T-helper 1 cell treated with Interleukin-12 subunit alpha and Interleukin-12 subunit beta and Interleukin-4 antibody, amounts not matched to agents 30 μg/mL and 1 μg/mL, for 36 hours (primary cell): ENCODE data around the gene RNF144B.

ENCODE experiments used
- H3K27ac Mint-ChIP-seq: one replicate; pipeline ENCODE4 v1.8.0; 2021; ENCODE audit warnings: mild to moderate bottlenecking, mixed read lengths
- H3K27me3 Mint-ChIP-seq: one replicate; pipeline ENCODE4 v1.8.0; 2021; ENCODE audit warnings: low read depth, mixed read lengths
- H3K36me3 Mint-ChIP-seq: one replicate; pipeline ENCODE4 v1.8.0; 2021; ENCODE audit warnings: low read depth, mixed read lengths
- H3K4me1 Mint-ChIP-seq: one replicate; pipeline ENCODE4 v1.8.0; 2021; ENCODE audit warnings: low read depth, mixed read lengths
- H3K4me3 Mint-ChIP-seq: one replicate; pipeline ENCODE4 v1.8.0; 2021; ENCODE audit warnings: mild to moderate bottlenecking, moderate library complexity, mixed read lengths
- H3K9me3 Mint-ChIP-seq: one replicate; pipeline ENCODE4 v1.8.0; 2021; ENCODE audit warnings: mixed read lengths

Gene RNF144B

DNA sequence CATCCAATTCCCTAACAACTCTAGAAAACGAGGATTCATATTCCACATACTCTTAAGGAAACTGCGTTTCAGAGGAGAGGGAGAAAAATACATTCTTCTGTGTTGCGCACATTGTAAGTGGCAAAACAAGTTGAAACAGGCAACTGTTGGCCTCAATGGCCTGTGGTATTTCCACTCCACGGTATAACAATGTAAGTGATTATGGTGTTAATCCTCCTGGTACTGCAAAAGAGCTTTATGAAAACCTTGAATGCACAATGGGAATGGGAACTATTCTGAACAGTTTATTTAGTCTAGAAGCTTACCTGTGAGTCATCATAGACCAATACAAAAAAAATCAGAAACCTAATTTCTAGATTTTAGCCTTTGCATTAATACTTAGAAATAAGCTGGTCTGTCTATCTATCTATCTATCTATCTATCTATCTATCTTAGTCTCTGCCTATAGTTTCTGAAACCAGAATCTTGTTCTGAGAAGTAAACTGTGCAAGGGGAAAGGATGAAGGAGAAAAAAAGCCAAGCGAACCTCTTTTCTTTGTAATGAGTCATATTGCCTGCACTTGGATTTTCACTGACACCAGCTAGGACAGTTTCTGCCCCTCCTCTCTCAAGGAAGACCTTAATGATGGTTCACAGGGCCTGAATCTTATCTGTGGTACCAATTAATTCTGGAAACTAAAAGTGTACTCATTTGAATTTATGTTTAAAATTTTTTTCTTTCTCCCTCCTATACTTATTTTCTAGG, 101.5 kb downstream of the RNF144B start:
- peaks cover 25% of the 10 kb centered on the region for H3K27me3 Mint-ChIP-seq
- H3K4me1 Mint-ChIP-seq: peaks cover 3% of the 10 kb centered on the region
- no peak overlapping the region for H3K4me3 Mint-ChIP-seq
- no peak overlapping the region for H3K27ac Mint-ChIP-seq
- no peaks in the 10 kb centered on the region for H3K9me3 Mint-ChIP-seq
- H3K36me3 Mint-ChIP-seq: no peaks in the 10 kb centered on the region

DNA sequence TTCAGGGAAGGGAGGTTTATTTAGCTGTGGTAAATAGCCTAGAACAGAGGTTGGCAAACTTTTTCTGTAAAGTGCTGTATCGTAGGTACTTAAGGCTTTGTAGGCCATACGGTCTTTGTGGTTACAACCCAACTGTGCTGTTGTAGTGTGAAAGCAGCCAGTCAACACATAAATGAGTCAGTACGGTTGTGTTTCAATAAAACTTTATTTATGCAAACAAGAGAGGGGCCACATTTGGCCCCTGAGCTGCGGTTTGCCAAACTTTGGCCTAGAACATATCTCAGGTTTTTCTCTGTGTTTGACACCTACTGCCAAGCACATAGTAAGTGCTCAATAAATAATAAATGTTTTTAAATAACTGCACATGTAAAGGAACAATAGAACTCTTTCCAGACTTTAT, 102.2 kb downstream of the RNF144B start:
- H3K27ac Mint-ChIP-seq: no peak overlapping the region
- H3K27me3 Mint-ChIP-seq: peaks cover 25% of the 10 kb centered on the region
- no peaks in the 10 kb centered on the region for H3K36me3 Mint-ChIP-seq
- peaks cover 3% of the 10 kb centered on the region for H3K4me1 Mint-ChIP-seq
- H3K4me3 Mint-ChIP-seq: no peak overlapping the region
- H3K9me3 Mint-ChIP-seq: no peaks in the 10 kb centered on the region

DNA sequence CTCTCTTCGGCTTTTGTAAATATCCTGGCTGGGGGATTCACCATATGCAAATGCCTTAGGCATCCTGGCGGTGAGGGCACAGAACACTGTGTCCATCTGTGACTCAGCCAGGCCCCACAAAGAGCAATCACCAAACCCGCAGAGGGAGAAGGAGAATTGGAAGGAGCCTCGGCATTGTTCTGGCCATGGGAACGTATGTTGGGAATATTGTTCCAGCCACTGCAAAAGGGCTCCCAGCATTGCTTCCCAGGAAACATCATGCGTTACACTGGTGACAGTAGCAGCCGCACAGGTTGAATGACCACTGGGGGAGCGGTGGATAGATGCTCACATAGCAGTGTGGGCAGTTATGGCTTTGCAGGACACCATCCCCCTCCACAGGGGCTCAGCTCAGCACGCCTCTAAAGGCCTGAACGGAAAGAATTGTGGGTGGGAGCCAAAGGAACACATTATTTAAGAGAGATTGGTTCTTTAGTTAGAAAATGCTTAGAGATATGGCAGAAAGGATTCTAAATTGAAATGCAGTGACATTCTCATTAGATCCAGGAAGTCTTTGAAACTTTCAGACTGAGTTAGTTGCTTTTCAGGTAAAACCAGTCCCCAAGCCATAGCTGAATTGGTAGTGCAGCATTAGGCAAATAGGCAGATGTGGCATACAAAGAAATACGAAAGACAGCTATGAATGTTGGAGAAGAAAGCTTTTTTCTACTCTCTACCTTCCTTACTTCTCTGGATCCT, 104.3 kb downstream of the RNF144B start:
- Mint-ChIP-seq H3K4me3 (no peak overlapping the region), H3K4me1 (no peaks in the 10 kb centered on the region), H3K9me3 (no peaks in the 10 kb centered on the region), H3K27ac (no peak overlapping the region), H3K27me3 (peaks cover 8% of the 10 kb centered on the region), H3K36me3 (no peaks in the 10 kb centered on the region)

- Mint-ChIP-seq H3K4me1 (no peaks in the 10 kb centered on the region), H3K27me3 (peaks cover 12% of the 10 kb centered on the region), H3K9me3 (no peaks in the 10 kb centered on the region), H3K27ac (no peak overlapping the region), H3K4me3 (no peak overlapping the region), H3K36me3 (no peaks in the 10 kb centered on the region)
Measured at GRCh38 chr6:18492972-18493371, 105.8 kb downstream of the RNF144B start.

- Mint-ChIP-seq H3K4me1 (no peaks in the 10 kb centered on the region), H3K27me3 (peaks cover 12% of the 10 kb centered on the region), H3K27ac (no peak overlapping the region), H3K9me3 (no peaks in the 10 kb centered on the region), H3K4me3 (no peak overlapping the region), H3K36me3 (no peaks in the 10 kb centered on the region)
Measured at GRCh38 chr6:18493382-18493891, 106.3 kb downstream of the RNF144B start.

- no peak overlapping the region for H3K27ac Mint-ChIP-seq
- H3K9me3 Mint-ChIP-seq: no peaks in the 10 kb centered on the region
- no peaks in the 10 kb centered on the region for H3K36me3 Mint-ChIP-seq
- no peaks in the 10 kb centered on the region for H3K4me1 Mint-ChIP-seq
- no peak overlapping the region for H3K4me3 Mint-ChIP-seq
- H3K27me3 Mint-ChIP-seq: peaks cover 9% of the 10 kb centered on the region
Measured at GRCh38 chr6:18493925-18494324, 106.8 kb downstream of the RNF144B start.

GRCh38 chr6:18495236-18495635, 108.1 kb downstream of the RNF144B start:
- H3K36me3 Mint-ChIP-seq: no peaks in the 10 kb centered on the region
- H3K27ac Mint-ChIP-seq: no peak overlapping the region
- peaks cover 6% of the 10 kb centered on the region for H3K27me3 Mint-ChIP-seq
- no peaks in the 10 kb centered on the region for H3K4me1 Mint-ChIP-seq
- no peak overlapping the region for H3K4me3 Mint-ChIP-seq
- no peaks in the 10 kb centered on the region for H3K9me3 Mint-ChIP-seq

DNA sequence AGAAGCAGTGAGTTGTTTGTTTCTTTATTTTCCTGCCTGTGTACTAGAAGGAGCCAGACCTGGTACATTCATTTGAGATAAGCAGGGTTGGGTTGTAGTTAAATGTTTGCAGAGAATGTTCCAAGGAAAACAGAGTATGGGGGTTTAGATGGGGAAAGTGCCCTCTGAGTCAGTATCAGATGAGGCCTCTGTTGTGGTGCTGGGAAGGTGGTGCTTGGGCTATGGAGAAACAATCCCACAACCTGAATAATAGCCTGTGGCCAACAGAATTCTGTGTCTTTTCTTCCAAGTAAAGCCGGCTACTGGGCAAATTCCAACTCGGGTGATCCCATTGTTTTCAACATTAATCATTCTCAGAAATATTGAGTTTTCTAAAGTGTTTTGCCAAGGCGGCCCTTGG, 109.3 kb downstream of the RNF144B start:
- no peak overlapping the region for H3K4me3 Mint-ChIP-seq
- H3K4me1 Mint-ChIP-seq: no peaks in the 10 kb centered on the region
- H3K27me3 Mint-ChIP-seq: peaks cover 5% of the 10 kb centered on the region
- no peaks in the 10 kb centered on the region for H3K36me3 Mint-ChIP-seq
- no peak overlapping the region for H3K27ac Mint-ChIP-seq
- H3K9me3 Mint-ChIP-seq: no peaks in the 10 kb centered on the region

- H3K27me3 Mint-ChIP-seq: peaks cover 5% of the 10 kb centered on the region
- no peak overlapping the region for H3K4me3 Mint-ChIP-seq
- H3K36me3 Mint-ChIP-seq: no peaks in the 10 kb centered on the region
- H3K27ac Mint-ChIP-seq: no peak overlapping the region
- H3K9me3 Mint-ChIP-seq: no peaks in the 10 kb centered on the region
- H3K4me1 Mint-ChIP-seq: no peaks in the 10 kb centered on the region
Measured at GRCh38 chr6:18497006-18497405, 109.9 kb downstream of the RNF144B start.

DNA sequence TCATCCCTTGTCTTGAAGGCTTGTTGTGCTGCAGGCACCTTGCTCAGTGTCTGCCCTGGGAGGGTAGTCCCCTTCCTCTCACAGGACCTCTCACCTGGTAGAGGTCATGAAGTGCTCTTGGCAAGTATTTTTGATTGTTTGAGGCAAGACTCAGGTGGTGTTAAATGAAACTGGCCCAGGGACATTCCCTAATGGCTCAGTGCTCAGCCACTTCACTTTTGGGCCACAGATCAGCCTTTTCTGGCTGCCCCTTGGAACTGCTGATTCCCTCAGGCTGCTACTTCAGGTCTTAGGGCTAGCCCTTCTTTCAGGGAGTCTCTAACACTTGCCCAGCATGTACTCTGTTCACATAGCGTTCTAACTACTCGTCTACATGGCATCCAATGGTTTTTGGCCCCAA, 111.3 kb downstream of the RNF144B start:
- Mint-ChIP-seq H3K9me3 (no peaks in the 10 kb centered on the region), H3K4me1 (no peaks in the 10 kb centered on the region), H3K27me3 (peaks cover 10% of the 10 kb centered on the region), H3K27ac (no peak overlapping the region), H3K4me3 (no peak overlapping the region), H3K36me3 (no peaks in the 10 kb centered on the region)

DNA sequence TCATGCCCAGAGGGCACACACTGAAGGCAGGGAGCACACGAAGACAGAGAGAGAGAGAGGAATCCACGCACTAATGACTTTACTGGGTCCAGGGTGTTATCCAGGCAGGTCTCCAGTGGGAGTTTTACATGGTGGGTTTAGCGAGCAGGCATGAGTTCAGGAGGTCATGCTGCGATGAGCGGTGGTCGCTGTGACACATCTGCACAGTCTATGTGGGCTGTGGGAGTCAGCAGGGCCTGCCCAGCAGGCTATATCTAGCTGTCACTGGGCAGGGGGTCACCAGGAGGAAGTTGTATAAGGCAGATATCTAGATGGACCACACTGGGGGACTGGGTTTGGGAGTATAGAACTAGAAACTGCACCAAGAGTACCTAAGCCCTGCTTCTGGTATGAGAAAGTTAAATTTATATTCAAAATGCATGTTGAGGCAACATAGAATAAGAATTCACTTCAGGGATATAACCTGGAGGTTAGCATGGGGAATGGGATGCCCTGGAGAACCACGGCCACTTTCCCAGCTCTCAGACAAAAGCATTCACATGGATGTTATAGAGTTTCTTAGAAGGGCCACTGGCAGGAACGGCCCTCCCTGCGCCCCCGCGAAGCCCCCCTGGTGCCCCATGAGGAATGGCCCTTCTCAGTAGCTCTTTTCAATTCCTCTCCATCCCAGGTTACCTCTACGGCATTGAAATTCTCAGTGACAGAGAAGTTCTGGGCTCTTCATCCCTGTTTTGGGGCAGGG, 113.9 kb downstream of the RNF144B start:
- H3K4me1 Mint-ChIP-seq: no peaks in the 10 kb centered on the region
- no peak overlapping the region for H3K27ac Mint-ChIP-seq
- no peaks in the 10 kb centered on the region for H3K36me3 Mint-ChIP-seq
- H3K27me3 Mint-ChIP-seq: peaks cover 10% of the 10 kb centered on the region
- H3K9me3 Mint-ChIP-seq: no peaks in the 10 kb centered on the region
- no peak overlapping the region for H3K4me3 Mint-ChIP-seq

DNA sequence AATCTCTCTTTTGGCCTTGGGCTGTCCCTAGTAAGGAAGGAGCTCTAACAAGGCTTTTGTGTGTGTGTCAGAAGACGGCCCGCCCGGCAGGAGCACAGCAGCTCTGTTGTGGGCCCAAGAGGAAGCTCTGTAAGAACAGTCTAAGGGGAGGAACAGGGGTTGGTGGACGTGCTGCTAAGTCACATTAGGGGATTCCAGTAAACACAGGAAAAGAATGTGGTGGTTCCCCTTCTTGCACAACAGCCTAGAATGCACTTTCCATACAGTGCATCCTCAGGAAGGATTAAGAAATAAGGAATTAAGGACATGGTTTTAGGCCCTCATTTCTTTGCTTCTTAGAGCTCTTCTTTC, 114.5 kb downstream of the RNF144B start:
- H3K4me1 Mint-ChIP-seq: no peaks in the 10 kb centered on the region
- H3K4me3 Mint-ChIP-seq: no peak overlapping the region
- H3K36me3 Mint-ChIP-seq: no peaks in the 10 kb centered on the region
- H3K27ac Mint-ChIP-seq: no peak overlapping the region
- H3K27me3 Mint-ChIP-seq: peaks cover 10% of the 10 kb centered on the region
- H3K9me3 Mint-ChIP-seq: no peaks in the 10 kb centered on the region

DNA sequence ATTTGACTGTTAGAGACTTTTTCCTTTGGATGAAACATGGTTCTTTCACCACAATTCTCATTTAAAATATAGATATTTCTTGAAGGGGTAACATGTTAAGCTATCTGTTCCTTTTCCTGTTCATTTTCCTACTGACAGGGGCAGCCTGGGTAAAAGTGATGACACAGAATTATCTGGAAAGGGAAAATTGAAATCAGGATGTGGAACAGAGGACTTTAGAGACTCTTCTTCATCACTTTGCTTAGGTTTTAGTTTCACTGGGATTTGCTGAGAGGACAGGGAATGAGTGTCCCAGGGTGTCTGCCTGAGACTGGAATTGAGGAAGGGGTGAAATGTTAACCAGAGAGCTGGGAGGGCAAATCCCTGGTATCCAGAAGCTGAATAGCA, 116.0 kb downstream of the RNF144B start:
- H3K4me3 Mint-ChIP-seq: no peak overlapping the region

DNA sequence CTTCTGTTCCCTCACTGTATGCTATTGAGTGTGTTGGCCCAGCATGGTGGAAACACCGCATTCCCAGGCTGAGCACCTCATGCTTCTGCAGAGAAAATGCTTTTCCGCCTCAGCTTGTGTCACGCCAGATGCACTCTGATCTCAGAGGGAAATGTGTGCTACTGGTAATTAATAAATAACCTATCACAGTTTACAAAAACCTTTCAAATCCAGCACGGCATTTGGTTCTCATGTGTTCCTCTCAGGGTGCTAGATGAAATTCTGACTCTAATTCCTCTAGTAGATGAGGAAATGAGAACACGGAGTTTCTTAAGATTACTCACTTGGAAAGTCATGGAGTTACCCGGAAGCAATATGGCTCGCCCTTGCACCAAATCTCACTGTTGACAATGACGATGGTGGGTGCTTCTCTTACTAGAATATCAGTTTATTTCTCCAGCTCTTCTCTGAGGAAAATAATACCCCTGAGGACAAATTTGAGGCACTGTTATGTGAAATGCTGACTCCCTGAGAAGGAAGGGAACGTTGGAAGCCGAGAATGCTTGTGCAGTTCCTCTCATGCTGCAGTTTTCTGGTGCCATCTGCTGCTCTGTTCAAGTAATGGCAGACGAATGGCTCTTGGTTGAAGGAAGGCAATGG, 116.6 kb downstream of the RNF144B start:
- Mint-ChIP-seq H3K9me3 (no peaks in the 10 kb centered on the region), H3K36me3 (no peaks in the 10 kb centered on the region), H3K4me1 (no peaks in the 10 kb centered on the region), H3K27ac (no peak overlapping the region), H3K4me3 (no peak overlapping the region), H3K27me3 (peaks cover 6% of the 10 kb centered on the region)

More for the DNA sequence above, 116.0 kb downstream of the RNF144B start:
- Mint-ChIP-seq H3K4me1 (no peaks in the 10 kb centered on the region), H3K27me3 (peaks cover 6% of the 10 kb centered on the region), H3K27ac (no peak overlapping the region), H3K36me3 (no peaks in the 10 kb centered on the region), H3K9me3 (no peaks in the 10 kb centered on the region)
